NB4 (cell line): ENCODE data around the gene CTNNA2.

Experiments used
- POLR2A ChIP-seq: IDR thresholded peaks from 2 replicates; pipeline ENCODE4 v1.6.1; 2011; ENCODE audit warnings: mild to moderate bottlenecking; ENCODE audit not compliant: insufficient read length; ENCODE audit errors: extremely low read depth
- TF ChIP-seq, protein P1 (sequence below): IDR thresholded peaks from one replicate; pipeline ENCODE4 v1.5.1; 2012; ENCODE audit warnings: low read depth, low read length

DNA sequence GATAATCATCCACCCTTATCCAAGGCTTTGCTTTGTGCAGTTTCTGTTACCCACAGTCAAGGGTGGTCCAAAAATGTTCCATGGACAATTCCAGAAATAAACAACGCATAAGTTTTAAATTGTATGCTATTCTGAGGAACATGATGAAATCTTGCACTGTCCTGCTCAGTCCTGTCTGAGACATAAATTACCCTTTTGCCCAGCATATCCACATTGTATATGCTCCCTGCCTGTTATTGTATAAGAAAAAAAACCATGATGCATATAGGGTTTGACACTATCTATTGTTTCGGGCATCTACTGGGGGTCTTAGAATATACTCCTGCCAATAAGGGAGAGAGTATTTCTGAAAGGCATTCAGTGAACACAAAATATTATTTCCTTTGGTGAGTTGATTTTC is 767.7 kb downstream of the CTNNA2 start:
- TF ChIP-seq POLR2A: no peak
- TF ChIP-seq, protein P1, sequence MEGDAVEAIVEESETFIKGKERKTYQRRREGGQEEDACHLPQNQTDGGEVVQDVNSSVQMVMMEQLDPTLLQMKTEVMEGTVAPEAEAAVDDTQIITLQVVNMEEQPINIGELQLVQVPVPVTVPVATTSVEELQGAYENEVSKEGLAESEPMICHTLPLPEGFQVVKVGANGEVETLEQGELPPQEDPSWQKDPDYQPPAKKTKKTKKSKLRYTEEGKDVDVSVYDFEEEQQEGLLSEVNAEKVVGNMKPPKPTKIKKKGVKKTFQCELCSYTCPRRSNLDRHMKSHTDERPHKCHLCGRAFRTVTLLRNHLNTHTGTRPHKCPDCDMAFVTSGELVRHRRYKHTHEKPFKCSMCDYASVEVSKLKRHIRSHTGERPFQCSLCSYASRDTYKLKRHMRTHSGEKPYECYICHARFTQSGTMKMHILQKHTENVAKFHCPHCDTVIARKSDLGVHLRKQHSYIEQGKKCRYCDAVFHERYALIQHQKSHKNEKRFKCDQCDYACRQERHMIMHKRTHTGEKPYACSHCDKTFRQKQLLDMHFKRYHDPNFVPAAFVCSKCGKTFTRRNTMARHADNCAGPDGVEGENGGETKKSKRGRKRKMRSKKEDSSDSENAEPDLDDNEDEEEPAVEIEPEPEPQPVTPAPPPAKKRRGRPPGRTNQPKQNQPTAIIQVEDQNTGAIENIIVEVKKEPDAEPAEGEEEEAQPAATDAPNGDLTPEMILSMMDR: no peak
